ENCODE data around the gene PCDH9.

PCDH9 gene

GRCh38 chr13:66640231-66640630, 589.9 kb downstream of the PCDH9 start:
- H3K4me3 ChIP-seq (replicated peaks; ENCODE audit: insufficient read depth, low read length): no peak overlapping the region
- DNase-seq (ENCODE audit: low read depth in 1 of 2, low spot score in 1 of 2): no peak
- H3K27ac ChIP-seq (replicated peaks): no peak overlapping the region
- no peaks in the 10 kb centered on the region for H3K27me3 ChIP-seq (ENCODE audit: insufficient read depth, poor library complexity, severe bottlenecking)
- TF ChIP-seq SPI1 (IDR thresholded peaks at IDR 0.05; ENCODE audit: borderline replicate concordance, low read depth): no peak
- TF ChIP-seq CTCF (IDR thresholded peaks at IDR 0.05; ENCODE audit: insufficient read depth, low read length): no peak
- no peak for TF ChIP-seq GABPA (IDR thresholded peaks at IDR 0.05; ENCODE audit: low read depth)
- no peak for TF ChIP-seq REST (IDR thresholded peaks at IDR 0.05; ENCODE audit: insufficient replicate concordance, low read depth)

- no peak overlapping the region for H3K4me3 ChIP-seq (replicated peaks; ENCODE audit: insufficient read depth, low read length)
- no peak overlapping the region for H3K27ac ChIP-seq (replicated peaks)
- TF ChIP-seq CTCF (IDR thresholded peaks at IDR 0.05; ENCODE audit: insufficient read depth, low read length) (no peak), POLR2AphosphoS5 (IDR thresholded peaks at IDR 0.05; ENCODE audit: low read depth) (no peak), REST (IDR thresholded peaks at IDR 0.05; ENCODE audit: insufficient replicate concordance, low read depth) (no peak)
- H3K27me3 ChIP-seq (ENCODE audit: insufficient read depth, poor library complexity, severe bottlenecking): no peaks in the 10 kb centered on the region
- no peak for DNase-seq (ENCODE audit: low read depth in 1 of 2, low spot score in 1 of 2)
Observed at GRCh38 chr13:66639044-66639443, 591.1 kb downstream of the PCDH9 start.

GRCh38 chr13:66635526-66635925, 594.6 kb downstream of the PCDH9 start:
- Histone ChIP-seq H3K27ac (replicated peaks) (no peak overlapping the region), H3K27me3 (ENCODE audit: insufficient read depth, poor library complexity, severe bottlenecking) (no peaks in the 10 kb centered on the region), H3K4me3 (replicated peaks; ENCODE audit: insufficient read depth, low read length) (no peak overlapping the region)
- no peak for DNase-seq (ENCODE audit: low read depth in 1 of 2, low spot score in 1 of 2)
- no peak for TF ChIP-seq POLR2AphosphoS5 (IDR thresholded peaks at IDR 0.05; ENCODE audit: low read depth)
- TF ChIP-seq GABPA (IDR thresholded peaks at IDR 0.05; ENCODE audit: low read depth): no peak
- no peak for TF ChIP-seq CTCF (IDR thresholded peaks at IDR 0.05; ENCODE audit: insufficient read depth, low read length)
- TF ChIP-seq REST (IDR thresholded peaks at IDR 0.05; ENCODE audit: insufficient replicate concordance, low read depth): no peak
- TF ChIP-seq SPI1 (IDR thresholded peaks at IDR 0.05; ENCODE audit: borderline replicate concordance, low read depth): no peak
